ENCODE measurements around the gene GPAT3.

The GPAT3 gene

GRCh38 chr4:83604321-83604720, 68.4 kb downstream of the GPAT3 start (continued):
- no peak for TF ChIP-seq HIC1 (tag by site-specific recombination; IDR thresholded peaks at IDR 0.05)
- no peak for TF ChIP-seq MYNN (tag by site-specific recombination; IDR thresholded peaks at IDR 0.05; ENCODE audit: borderline replicate concordance)
- TF ChIP-seq ZNF664 (tag by site-specific recombination; IDR thresholded peaks at IDR 0.05) = no peak
- no peak for TF ChIP-seq ZBTB6 (tag by site-specific recombination; IDR thresholded peaks at IDR 0.05)
- no peak for TF ChIP-seq ZNF624 (tag by site-specific recombination; IDR thresholded peaks at IDR 0.05)
- TF ChIP-seq ZNF600 (tag by site-specific recombination; IDR thresholded peaks at IDR 0.05) = no peak
- TF ChIP-seq ZNF747 (tag by site-specific recombination; IDR thresholded peaks at IDR 0.05) = no peak

GRCh38 chr4:83605210-83605609, 69.3 kb downstream of the GPAT3 start:
- H3K27ac ChIP-seq (ENCODE audit: extremely low read depth, low read depth, low read length) = no peak overlapping the region
- ChIA-PET POLR2A (no interaction called here), CTCF (interaction anchor here (0.6 kb wide), 1 partner anchor 44 kb away, joined by 4 read pairs; no protein-coding TSS in a partner anchor)
- H3K4me1 ChIP-seq (ENCODE audit: control insufficient read depth, insufficient read depth, low read length) = no peaks in the 10 kb centered on the region
- TF ChIP-seq ZSCAN4 (tag by site-specific recombination; IDR thresholded peaks at IDR 0.05) (no peak), ZNF785 (tag by site-specific recombination; IDR thresholded peaks at IDR 0.05) (no peak), HOXD13 (CRISPR knock-in tag; IDR thresholded peaks at IDR 0.05; ENCODE audit: borderline replicate concordance) (no peak), ZNF274 (IDR thresholded peaks at IDR 0.05; ENCODE audit: low read length) (no peak), ZNF274 (tag by site-specific recombination; IDR thresholded peaks at IDR 0.05; ENCODE audit: borderline replicate concordance) (no peak), ZBTB48 (tag by site-specific recombination; IDR thresholded peaks at IDR 0.05) (no peak)
- H3K9me3 ChIP-seq (ENCODE audit: control insufficient read depth, insufficient read depth, low read depth, low read length) = no peaks in the 10 kb centered on the region
- H3K36me3 ChIP-seq (ENCODE audit: control insufficient read depth in 2 of 2, insufficient read depth in 1 of 2, low read length in 2 of 2) = no peaks in the 10 kb centered on the region
- H3K4me3 ChIP-seq (ENCODE audit: low read depth, low read length) = no peak overlapping the region

- CTCF ChIA-PET = no interaction called here
- H3K4me3 ChIP-seq (ENCODE audit: low read depth, low read length) = no peak overlapping the region
- POLR2A ChIA-PET = no interaction called here
- TF ChIP-seq ZNF701 (tag by site-specific recombination; IDR thresholded peaks at IDR 0.05) (no peak), TRIM28 (IDR thresholded peaks at IDR 0.05; ENCODE audit: borderline replicate concordance, low read length) (no peak), ZBTB17 (tag by site-specific recombination; IDR thresholded peaks at IDR 0.05) (no peak), ZNF501 (tag by site-specific recombination; IDR thresholded peaks at IDR 0.05) (no peak), SCRT1 (tag by site-specific recombination; IDR thresholded peaks at IDR 0.05; ENCODE audit: borderline replicate concordance) (no peak), ZNF16 (tag by site-specific recombination; IDR thresholded peaks at IDR 0.05; ENCODE audit: low read depth) (no peak), ZNF660 (tag by site-specific recombination; IDR thresholded peaks at IDR 0.05) (no peak), ZNF48 (tag by site-specific recombination; IDR thresholded peaks at IDR 0.05) (no peak), GLIS2 (tag by site-specific recombination; IDR thresholded peaks at IDR 0.05) (no peak), ZFP69B (tag by site-specific recombination; IDR thresholded peaks at IDR 0.05) (no peak), ZBTB11 (tag by site-specific recombination; conservative IDR thresholded peaks at IDR 0.05; ENCODE audit: low read depth) (no peak), ZNF785 (tag by site-specific recombination; IDR thresholded peaks at IDR 0.05) (no peak), ZBTB26 (tag by site-specific recombination; optimal IDR thresholded peaks at IDR 0.05) (no peak), ZFP37 (tag by site-specific recombination; IDR thresholded peaks at IDR 0.05) (no peak)
These were observed 69.8 kb downstream of the GPAT3 start for GRCh38 chr4:83605744-83606172.

More at GRCh38 chr4:83605744-83606172, 69.8 kb downstream of the GPAT3 start:
- no peak overlapping the region for H3K27ac ChIP-seq (ENCODE audit: extremely low read depth, low read depth, low read length)
- no peaks in the 10 kb centered on the region for H3K4me1 ChIP-seq (ENCODE audit: control insufficient read depth, insufficient read depth, low read length)
- H3K9me3 ChIP-seq (ENCODE audit: control insufficient read depth, insufficient read depth, low read depth, low read length) = no peaks in the 10 kb centered on the region
- H3K36me3 ChIP-seq (ENCODE audit: control insufficient read depth in 2 of 2, insufficient read depth in 1 of 2, low read length in 2 of 2) = no peaks in the 10 kb centered on the region
